ENCODE data around the gene MAP3K6. TPM values are rescaled to one million over a fixed set of nuclear protein-coding genes. Genes with fewer than 3 reads are reported as not detected.

Gene MAP3K6
- total RNA-seq, 1 experiment from 2014 or later, result 7.7 TPM

DNA sequence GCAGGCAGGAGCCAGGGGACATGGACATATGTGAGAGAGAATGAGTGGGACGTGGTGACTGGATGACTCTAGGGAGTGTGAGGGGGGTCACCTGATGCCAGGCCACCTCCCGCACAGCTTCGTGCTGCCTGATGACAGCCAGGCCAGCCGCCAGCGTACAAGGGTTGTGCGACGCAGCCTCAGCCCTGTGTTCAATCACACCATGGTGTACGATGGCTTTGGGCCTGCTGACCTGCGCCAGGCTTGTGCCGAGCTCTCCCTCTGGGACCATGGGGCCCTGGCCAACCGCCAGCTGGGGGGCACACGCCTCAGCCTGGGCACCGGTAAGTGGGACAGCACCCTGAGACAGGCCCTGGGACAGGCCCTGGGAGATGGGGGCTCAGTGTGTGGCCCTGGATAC, 13.6 kb downstream of the MAP3K6 start:
- Mint-ChIP-seq H3K4me3 (no peak overlapping the region), H3K9me3 (no peaks in the 10 kb centered on the region), H3K27ac (no peak overlapping the region), H3K4me1 (peaks cover 12 to 25% of the 10 kb centered on the region in 2 experiments), H3K27me3 (ENCODE audit: low read depth) (peaks cover 32% of the 10 kb centered on the region), H3K36me3 (ENCODE audit: insufficient read depth in 1 of 3, low read depth in 3 of 3) (peaks cover 0 to 7% (median 0%) of the 10 kb centered on the region in 3 experiments; a peak in 3 of 7 replicates)
- H2BK20ac ChIP-seq (ENCODE audit: low read depth, low read length, poor library complexity, severe bottlenecking), result no peak overlapping the region
- no peak overlapping the region for H4K8ac ChIP-seq (replicated peaks; ENCODE audit: insufficient read length, low read depth, low read length)
- H3K27ac ChIP-seq (ENCODE audit: insufficient read length, low read depth, low read length), result no peak overlapping the region
- H3K56ac ChIP-seq (ENCODE audit: insufficient read length, low read depth, low read length), result no peak overlapping the region
- H3K9me3 ChIP-seq (ENCODE audit: control insufficient read depth, low read depth, low read length), result no peaks in the 10 kb centered on the region
- H3K4me1 ChIP-seq (ENCODE audit: insufficient read depth, low read length), result no peaks in the 10 kb centered on the region
- H3K14ac ChIP-seq (ENCODE audit: insufficient read depth, low read length), result no peak overlapping the region
- H2AFZ ChIP-seq (ENCODE audit: low read length), result no peak overlapping the region
- no peak overlapping the region for H2BK5ac ChIP-seq (ENCODE audit: insufficient read length, low read length)
- TF ChIP-seq, protein P1, sequence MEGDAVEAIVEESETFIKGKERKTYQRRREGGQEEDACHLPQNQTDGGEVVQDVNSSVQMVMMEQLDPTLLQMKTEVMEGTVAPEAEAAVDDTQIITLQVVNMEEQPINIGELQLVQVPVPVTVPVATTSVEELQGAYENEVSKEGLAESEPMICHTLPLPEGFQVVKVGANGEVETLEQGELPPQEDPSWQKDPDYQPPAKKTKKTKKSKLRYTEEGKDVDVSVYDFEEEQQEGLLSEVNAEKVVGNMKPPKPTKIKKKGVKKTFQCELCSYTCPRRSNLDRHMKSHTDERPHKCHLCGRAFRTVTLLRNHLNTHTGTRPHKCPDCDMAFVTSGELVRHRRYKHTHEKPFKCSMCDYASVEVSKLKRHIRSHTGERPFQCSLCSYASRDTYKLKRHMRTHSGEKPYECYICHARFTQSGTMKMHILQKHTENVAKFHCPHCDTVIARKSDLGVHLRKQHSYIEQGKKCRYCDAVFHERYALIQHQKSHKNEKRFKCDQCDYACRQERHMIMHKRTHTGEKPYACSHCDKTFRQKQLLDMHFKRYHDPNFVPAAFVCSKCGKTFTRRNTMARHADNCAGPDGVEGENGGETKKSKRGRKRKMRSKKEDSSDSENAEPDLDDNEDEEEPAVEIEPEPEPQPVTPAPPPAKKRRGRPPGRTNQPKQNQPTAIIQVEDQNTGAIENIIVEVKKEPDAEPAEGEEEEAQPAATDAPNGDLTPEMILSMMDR (conservative IDR thresholded peaks at IDR 0.05), result no peak
- H4K20me1 ChIP-seq (ENCODE audit: control insufficient read depth, insufficient read depth, insufficient read length), result no peaks in the 10 kb centered on the region
- no peaks in the 10 kb centered on the region for H3K79me2 ChIP-seq (ENCODE audit: insufficient read depth, low read length)
- no CpG with 5 or more reads among the region's 13 CpGs for WGBS (ENCODE audit: extremely low coverage, insufficient read length, low lambda C conversion rate)
- H3K79me1 ChIP-seq (ENCODE audit: insufficient read depth, low read depth, low read length, poor library complexity, severe bottlenecking), result no peaks in the 10 kb centered on the region
- no peak overlapping the region for H2BK15ac ChIP-seq (ENCODE audit: low read depth, low read length)
- no peak overlapping the region for H2BK12ac ChIP-seq (ENCODE audit: insufficient read length, low read depth, low read length)
- H4K5ac ChIP-seq (ENCODE audit: insufficient read length, low read depth, low read length), result no peak overlapping the region
- H2AK5ac ChIP-seq (ENCODE audit: insufficient read length, low read length), result no peak overlapping the region
- H3K23ac ChIP-seq (ENCODE audit: insufficient read length, low read depth, low read length), result no peak overlapping the region
- H4K91ac ChIP-seq (ENCODE audit: insufficient read length, low read depth, low read length), result no peak overlapping the region
- H3K4ac ChIP-seq (ENCODE audit: low read depth, low read length), result no peak overlapping the region
- H3K23me2 ChIP-seq (ENCODE audit: insufficient read length, low read depth, low read length, poor library complexity, severe bottlenecking), result peaks cover 21% of the 10 kb centered on the region
- no peak overlapping the region for H2BK120ac ChIP-seq (ENCODE audit: low read depth, low read length, poor library complexity, severe bottlenecking)
- H3K4me2 ChIP-seq (ENCODE audit: insufficient read depth, insufficient read length, low read length), result no peak overlapping the region
- no peak for DNase-seq
- H3K18ac ChIP-seq (ENCODE audit: insufficient read length, low read depth, low read length), result no peak overlapping the region
- H3K27me3 ChIP-seq (ENCODE audit: insufficient read depth, low read length), result no peaks in the 10 kb centered on the region; the same call in 1 of the 2 replicates
- no peak overlapping the region for H3K9ac ChIP-seq (ENCODE audit: extremely low read depth, insufficient read length, low read length)
- no peak overlapping the region for H3T11ph ChIP-seq (ENCODE audit: low read length)

All from H9 (cell line).